Testis (tissue), 3 donors: ENCODE results near the gene RFPL1. TPM values are rescaled to one million over a fixed set of nuclear protein-coding genes. Genes with fewer than 3 reads are reported as not detected.
"Not testable (repeated sequence)": the region's sequence is repeated elsewhere in the genome, so short reads cannot be mapped to it uniquely, and the experiment has no call there.

Source experiments
- DNase-seq: peaks from one replicate; pipeline ENCODE4 v3.0.0-alpha.2; 2019
- H3K27ac ChIP-seq, 2 donors: fragments of 200-600 bp; sonication (generic); one replicate each; pipeline ENCODE4 v1.5.1; 2019
- H3K27me3 ChIP-seq: fragments of 200-600 bp; sonication (generic); one replicate; pipeline ENCODE4 v1.5.1; 2019
- H3K36me3 ChIP-seq: fragments of 200-600 bp; sonication (generic); one replicate; pipeline ENCODE4 v1.5.1; 2017; ENCODE audit warnings: low read depth; ENCODE audit errors: missing control alignments
- H3K4me1 ChIP-seq: fragments of 200-600 bp; sonication (generic); one replicate; pipeline ENCODE4 v1.5.1; 2019
- H3K4me3 ChIP-seq, 2 donors: fragments of 200-600 bp; sonication (generic); one replicate each; pipeline ENCODE4 v1.5.1; 2017 to 2019
- H3K9me3 ChIP-seq: fragments of 200-600 bp; sonication (generic); one replicate; pipeline ENCODE4 v1.5.1; 2017
- CTCF ChIP-seq, 3 experiments: fragments of 450-650 bp in 2 of 3; fragments of 200-600 bp in 1 of 3; sonication (generic) in 1 of 3; IDR thresholded peaks; one replicate each; pipeline ENCODE4 v1.5.1; 2016 to 2019; ENCODE audit warnings: antibody characterized with exemption in 3 of 3, mild to moderate bottlenecking in 2 of 3, moderate library complexity in 1 of 3
- POLR2A ChIP-seq: fragments of 450-650 bp; IDR thresholded peaks from one replicate; pipeline ENCODE4 v1.6.1; 2017; ENCODE audit warnings: antibody characterized with exemption, mild to moderate bottlenecking, moderate library complexity
- WGBS, 2 donors: methylation state at CpG; one replicate each; pipeline ENCODE4 v1.1.5; 2018; 5-methylcytosine and 5-hydroxymethylcytosine counted together
- intact Hi-C: fragments of 100-400 bp; cut with DNase I; formaldehyde crosslinking; loops from one replicate; pipeline ENCODE4 v1.15.1; 2023; ENCODE audit warnings: low total_unique reads
- polyA plus RNA-seq: library from polyadenylated mRNA; stranded (reverse); fragments of 350-450 nt; fragmentation: Illumina TruSeq; extraction: RNeasy Lipid Tissue Mini Kit (QIAGEN cat#74804); gene quantifications from one replicate; pipeline ENCODE4 v1.2.3, GENCODE V29; 2014; ENCODE audit warnings: low read depth, low replicate concordance; ENCODE audit not compliant: insufficient read depth
- total RNA-seq, 2 donors: library from RNA; depleted of rRNA; stranded (reverse); fragments of >200 nt; gene quantifications; one replicate each; pipeline ENCODE4 v1.2.3, GENCODE V29; 2016

Gene RFPL1
- total and polyA plus RNA-seq, 3 donors from 2014 or later, result 0.37 to 1.4 (median 0.71) TPM

- Histone ChIP-seq H3K9me3 (no peaks in the 10 kb centered on the region), H3K36me3 (no peaks in the 10 kb centered on the region), H3K27ac (no peak overlapping the region), H3K4me1 (peaks cover 19% of the 10 kb centered on the region), H3K4me3 (no peak overlapping the region), H3K27me3 (no peaks in the 10 kb centered on the region)
- no peak for DNase-seq
- WGBS, 2 donors, result 77 to 78% methylated on average over 4 to 7 of the region's 7 CpGs
- intact Hi-C loops, result no loop called here
- TF ChIP-seq CTCF (IDR thresholded peaks at IDR 0.05) (no peak), POLR2A (no peak)
Observed at GRCh38 chr22:29482726-29483125, 44.3 kb downstream of the RFPL1 start.

GRCh38 chr22:29483254-29483653, 44.9 kb downstream of the RFPL1 start:
- Histone ChIP-seq H3K27ac (no peak overlapping the region), H3K4me3 (no peak overlapping the region), H3K36me3 (no peaks in the 10 kb centered on the region), H3K27me3 (no peaks in the 10 kb centered on the region), H3K9me3 (no peaks in the 10 kb centered on the region), H3K4me1 (peaks cover 19% of the 10 kb centered on the region)
- DNase-seq, result no peak
- TF ChIP-seq POLR2A, result no peak
- no peak for TF ChIP-seq CTCF (IDR thresholded peaks at IDR 0.05)
- 87 to 92% methylated on average over 13 of the region's 13 CpGs for WGBS, 2 donors
- intact Hi-C loops, result no loop called here

- no peak overlapping the region for H3K27ac ChIP-seq
- DNase-seq, result no peak
- H3K36me3 ChIP-seq, result no peaks in the 10 kb centered on the region
- TF ChIP-seq POLR2A (no peak), CTCF (IDR thresholded peaks at IDR 0.05) (no peak)
- peaks cover 16% of the 10 kb centered on the region for H3K4me1 ChIP-seq
- no peak overlapping the region for H3K4me3 ChIP-seq
- no peaks in the 10 kb centered on the region for H3K27me3 ChIP-seq
- intact Hi-C loops, result no loop called here
- 95 to 100% methylated on average over 3 of the region's 3 CpGs for WGBS, 2 donors
- no peaks in the 10 kb centered on the region for H3K9me3 ChIP-seq
Observed at GRCh38 chr22:29484642-29485041, 46.3 kb downstream of the RFPL1 start.

GRCh38 chr22:29485448-29485847, 47.1 kb downstream of the RFPL1 start:
- Histone ChIP-seq H3K27ac (no peak overlapping the region), H3K27me3 (no peaks in the 10 kb centered on the region), H3K9me3 (no peaks in the 10 kb centered on the region), H3K4me1 (peaks cover 13% of the 10 kb centered on the region), H3K4me3 (no peak overlapping the region), H3K36me3 (no peaks in the 10 kb centered on the region)
- intact Hi-C loops, result no loop called here
- TF ChIP-seq POLR2A (no peak), CTCF (IDR thresholded peaks at IDR 0.05) (no peak)
- 82 to 87% methylated on average over 8 of the region's 8 CpGs for WGBS, 2 donors
- no peak for DNase-seq

GRCh38 chr22:29487426-29487986, 49.1 kb downstream of the RFPL1 start:
- TF ChIP-seq CTCF (IDR thresholded peaks at IDR 0.05) (no peak), POLR2A (no peak)

GRCh38 chr22:29489127-29489780, 50.9 kb downstream of the RFPL1 start:
- H3K27me3 ChIP-seq, H3K4me1 ChIP-seq, intact Hi-C loops, H3K9me3 ChIP-seq, DNase-seq, H3K36me3 ChIP-seq, H3K4me3 ChIP-seq, H3K27ac ChIP-seq: not testable (repeated sequence)
- WGBS, 2 donors, result 85 to 86% methylated on average over 8 of the region's 8 CpGs

More at GRCh38 chr22:29487426-29487986, 49.1 kb downstream of the RFPL1 start:
- Histone ChIP-seq H3K4me3 (no peak overlapping the region), H3K9me3 (no peaks in the 10 kb centered on the region), H3K27me3 (no peaks in the 10 kb centered on the region), H3K36me3 (no peaks in the 10 kb centered on the region), H3K4me1 (peaks cover under 1% of the 10 kb centered on the region), H3K27ac (no peak overlapping the region)
- intact Hi-C loops, result no loop called here
- WGBS, 2 donors, result 78 to 86% methylated on average over 6 of the region's 6 CpGs
- DNase-seq, result no peak
